CD4-positive, alpha-beta T cell treated with Interleukin-15 for 4 hours (primary cell): ENCODE results near the gene CTSO.
"Not testable (repeated sequence)": the region's sequence is repeated elsewhere in the genome, so short reads cannot be mapped to it uniquely, and the experiment has no call there.

Source experiments
- DNase-seq: peaks from one replicate; pipeline ENCODE4 v3.0.0-alpha.2; 2020; ENCODE audit warnings: low spot score

Gene CTSO

GRCh38 chr4:155906554-155907247, 47.0 kb downstream of the CTSO start:
- no peak for DNase-seq

GRCh38 chr4:155904331-155904730, 49.3 kb downstream of the CTSO start:
- no peak for DNase-seq

DNA sequence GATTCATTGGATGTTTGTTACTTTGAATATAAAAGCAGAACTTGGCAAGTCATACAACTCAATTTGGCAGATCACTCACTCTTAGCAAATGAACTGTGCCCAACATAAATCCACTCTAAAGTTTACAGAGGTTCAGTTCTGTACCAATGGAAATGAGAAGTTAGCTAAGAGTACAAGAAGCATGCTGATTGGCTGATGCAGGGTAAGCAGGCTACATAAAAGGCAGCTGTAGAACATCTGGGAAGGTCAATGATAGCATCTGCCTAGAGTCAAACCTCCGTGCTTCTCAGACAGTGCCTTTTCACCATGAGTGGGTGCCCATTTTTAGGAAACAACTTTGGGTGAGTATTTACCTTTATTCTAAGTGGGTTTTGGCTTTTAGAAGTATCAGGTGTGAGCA, 50.2 kb downstream of the CTSO start, which contains the start of gene TDO2:
Gene TDO2 (plus strand): TSS at position 244 of the 400 bp plus-strand sequence. CDS start 63 bp downstream, at position 307.
- no peak for DNase-seq

DNA sequence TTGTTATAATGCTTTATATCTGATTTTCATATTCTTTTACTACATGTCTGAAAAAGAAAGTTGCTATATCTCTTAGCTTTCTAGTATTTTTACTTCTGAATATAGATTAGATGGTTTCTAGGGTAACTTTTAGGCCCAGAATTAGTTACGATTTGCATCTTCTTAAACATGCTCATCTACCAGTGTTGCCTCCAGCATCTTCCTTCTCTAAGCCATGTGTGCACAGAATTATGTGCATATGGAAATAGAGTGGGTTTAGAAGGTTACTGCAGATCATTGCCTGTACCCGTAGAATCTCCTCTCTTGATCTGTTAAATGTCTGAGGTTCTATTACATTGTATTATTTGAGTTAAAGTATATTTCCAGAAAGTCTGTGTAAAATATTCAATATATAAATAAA, 52.7 kb downstream of the CTSO start:
- no peak for DNase-seq

GRCh38 chr4:155900381-155900780, 53.3 kb downstream of the CTSO start:
- DNase-seq = no peak

- DNase-seq = no peak
Measured at GRCh38 chr4:155899891-155900290, 53.8 kb downstream of the CTSO start.

- not testable (repeated sequence) for DNase-seq
Measured at GRCh38 chr4:155898371-155898770, 55.3 kb downstream of the CTSO start.

DNA sequence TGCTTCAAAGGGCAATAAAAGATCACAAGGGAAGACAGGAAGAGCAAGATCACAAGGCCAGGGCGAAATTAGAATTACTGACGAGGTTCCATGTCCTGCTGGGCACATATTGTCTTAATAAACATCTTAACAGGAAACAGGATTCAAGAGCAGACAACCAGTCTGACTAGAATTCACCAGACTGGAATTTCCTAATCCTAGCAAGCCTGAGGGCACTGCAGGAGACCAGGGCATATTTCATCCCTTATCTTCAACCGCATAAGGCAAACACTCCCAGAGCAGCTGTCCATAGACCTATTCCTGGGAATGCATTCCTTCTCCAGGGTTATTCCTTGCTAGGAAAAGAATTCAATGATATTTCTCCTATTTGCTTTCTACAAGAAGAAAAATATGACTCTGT, 62.6 kb downstream of the CTSO start:
- DNase-seq = no peak

GRCh38 chr4:155889946-155890345, 63.7 kb downstream of the CTSO start:
- DNase-seq = no peak

- no peak for DNase-seq
Measured at GRCh38 chr4:155889031-155889793, 64.5 kb downstream of the CTSO start.

- DNase-seq = no peak
Measured at GRCh38 chr4:155887847-155888570, 65.7 kb downstream of the CTSO start.

DNA sequence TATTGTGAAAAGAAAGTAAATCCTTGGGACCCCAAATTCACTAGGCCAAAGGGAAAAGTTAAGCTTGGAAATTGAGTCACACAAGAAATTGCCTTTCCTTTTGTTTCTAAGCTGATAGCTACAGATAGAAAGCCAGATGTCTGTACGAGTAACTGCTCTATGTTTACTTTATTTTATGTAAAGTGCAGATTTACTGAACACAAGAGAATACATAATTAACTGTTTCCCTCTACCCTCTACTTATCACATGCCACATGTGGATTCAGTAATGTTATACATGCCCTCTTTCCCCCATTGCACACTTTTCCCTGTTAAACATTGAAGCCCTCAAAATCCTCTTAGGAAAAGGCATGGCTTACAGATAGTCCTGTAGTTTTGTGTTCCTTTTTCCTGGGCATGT, 66.6 kb downstream of the CTSO start:
- no peak for DNase-seq

GRCh38 chr4:155885666-155886065, 68.0 kb downstream of the CTSO start:
- DNase-seq = no peak

GRCh38 chr4:155883895-155884294, 69.8 kb downstream of the CTSO start:
- no peak for DNase-seq

DNA sequence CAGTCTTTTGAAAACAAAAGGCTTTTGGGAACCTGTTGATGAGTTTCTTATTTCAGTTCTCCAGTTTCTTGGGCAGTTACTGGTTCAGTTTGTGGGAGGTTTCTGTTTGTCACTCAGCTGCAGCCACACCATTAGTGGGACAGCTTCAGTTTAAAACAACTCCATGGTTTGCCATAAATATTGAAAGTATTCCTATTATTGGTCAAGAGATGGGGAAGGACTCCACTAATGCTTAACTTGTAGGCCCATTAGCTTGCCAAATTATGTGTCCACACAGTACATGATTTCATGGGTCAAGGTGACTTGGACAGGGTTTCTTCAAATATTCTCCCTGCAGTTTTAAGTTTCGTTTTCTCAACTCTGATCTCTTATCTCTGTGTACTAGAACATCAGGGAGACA, 72.1 kb downstream of the CTSO start:
- DNase-seq = no peak

GRCh38 chr4:155879767-155880166, 73.9 kb downstream of the CTSO start:
- DNase-seq = no peak

DNA sequence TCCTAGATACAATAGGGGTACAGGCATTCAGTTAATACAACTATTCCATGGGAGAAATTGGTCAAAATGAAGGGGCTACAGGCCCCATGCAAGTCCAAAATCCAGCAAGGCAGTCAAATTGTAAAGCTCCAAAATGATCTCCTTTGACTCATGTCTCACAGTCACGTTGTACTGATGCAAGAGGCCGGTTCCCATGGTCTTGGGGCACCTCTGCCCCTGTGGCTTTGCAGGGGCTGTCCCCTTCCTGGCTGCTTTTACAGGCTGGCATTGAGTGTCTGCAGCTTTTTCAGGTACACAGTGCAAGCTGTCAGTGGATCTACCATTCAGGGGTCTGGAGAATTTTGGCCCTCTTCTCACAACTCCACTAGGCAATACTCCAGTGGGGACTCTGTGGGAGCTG, 75.1 kb downstream of the CTSO start:
- DNase-seq = no peak

- no peak for DNase-seq
Measured at GRCh38 chr4:155877971-155878370, 75.7 kb downstream of the CTSO start.

DNA sequence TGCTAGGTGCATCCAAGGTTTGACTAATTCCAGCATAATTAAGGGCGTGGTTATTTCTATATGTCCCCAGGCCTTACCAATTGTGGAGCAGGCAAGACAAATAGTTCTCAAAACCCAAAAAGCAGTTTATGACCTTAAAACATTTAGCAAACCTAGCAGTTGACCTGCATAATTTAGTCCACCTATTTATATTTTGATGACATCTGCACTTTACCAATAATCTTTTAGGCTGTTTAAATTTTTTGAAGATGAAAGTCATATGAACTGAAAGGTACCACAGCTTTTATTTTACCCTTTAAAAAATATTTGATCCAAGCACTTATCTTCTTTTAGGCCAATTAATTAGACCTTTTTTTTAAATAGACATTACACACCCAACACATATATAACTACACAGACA, 77.8 kb downstream of the CTSO start:
- no peak for DNase-seq
